PC-3 (cell line): Measurements from ENCODE around the gene ZFP64. TPM values are rescaled to one million over a fixed set of nuclear protein-coding genes. Genes with fewer than 3 reads are reported as not detected.
"Not testable (repeated sequence)": the region's sequence is repeated elsewhere in the genome, so short reads cannot be mapped to it uniquely, and the experiment has no call there.

Source experiments
- ATAC-seq: fragments of 200-7000 bp; cut with Tn5 transposase; 2 replicates; pipeline ENCODE4 v1.9.1; 2020; ENCODE audit warnings: mild to moderate bottlenecking, moderate library complexity
- BruUV-seq: library from RNA; stranded (reverse); fragments of 400-500 nt; replicated peaks from 2 replicates; lab custom pipeline; 2021; lab: Mats Ljungman, UMichigan
- CTCF ChIA-PET: fragments of 300-600 bp; sonication (Branson Sonifier 250); formaldehyde crosslinking; loops from one replicate; lab custom pipeline; 2022; ENCODE audit warnings: antibody characterized with exemption; lab: Charles Lee
- POLR2A ChIA-PET: fragments of 300-600 bp; sonication (Branson Sonifier 250); formaldehyde crosslinking; loops from one replicate; lab custom pipeline; 2022; ENCODE audit warnings: antibody characterized with exemption; ENCODE audit not compliant: unreplicated experiment; lab: Charles Lee
- DNase-seq: peaks from one replicate; pipeline ENCODE4 v3.0.0-alpha.2; 2015
- H2AFZ ChIP-seq: fragments of 300-600 bp; sonication (generic); 2 replicates; pipeline ENCODE4 v1.6.0; 2016; ENCODE audit warnings: antibody characterized with exemption, low read length
- H3F3A ChIP-seq: fragments of 300-600 bp; sonication (generic); one replicate; pipeline ENCODE4 v1.6.0; 2017; ENCODE audit warnings: antibody characterized with exemption, low read length, control low read depth, mild to moderate bottlenecking; ENCODE audit not compliant: unreplicated experiment
- H3K27ac ChIP-seq: fragments of 300-600 bp; sonication (generic); 2 replicates; pipeline ENCODE4 v1.5.1; 2016; ENCODE audit warnings: mild to moderate bottlenecking, low read length
- H3K27me3 ChIP-seq: fragments of 300-600 bp; sonication (generic); 2 replicates; pipeline ENCODE4 v1.6.1; 2016; ENCODE audit warnings: low read length, mixed read lengths
- H3K36me3 ChIP-seq: fragments of 300-600 bp; sonication (generic); 2 replicates; pipeline ENCODE4 v1.6.1; 2016; ENCODE audit warnings: low read depth, mixed run types, low read length, mixed read lengths
- H3K4me1 ChIP-seq: fragments of 300-600 bp; sonication (generic); 2 replicates; pipeline ENCODE4 v1.5.1; 2016; ENCODE audit warnings: low read length; ENCODE audit not compliant: insufficient read depth
- H3K4me2 ChIP-seq: fragments of 300-600 bp; sonication (generic); 2 replicates; pipeline ENCODE4 v1.6.0; 2016; ENCODE audit warnings: low read length
- H3K4me3 ChIP-seq: fragments of 300-600 bp; sonication (generic); 2 replicates; pipeline ENCODE4 v1.5.1; 2016; ENCODE audit warnings: mild to moderate bottlenecking, low read length, mixed read lengths
- H3K79me2 ChIP-seq: fragments of 300-600 bp; sonication (generic); 2 replicates; pipeline ENCODE4 v1.6.1; 2017; ENCODE audit warnings: low read length, mixed read lengths
- H3K9ac ChIP-seq: fragments of 300-600 bp; sonication (generic); 2 replicates; pipeline ENCODE4 v1.6.0; 2016; ENCODE audit warnings: mild to moderate bottlenecking, low read length
- H3K9me2 ChIP-seq: fragments of 300-600 bp; sonication (generic); replicated peaks from 2 replicates; pipeline ENCODE4 v1.6.1; 2016; ENCODE audit warnings: mixed run types, low read length, mixed read lengths
- H3K9me3 ChIP-seq: fragments of 300-600 bp; sonication (generic); 2 replicates; pipeline ENCODE4 v1.6.1; 2016; ENCODE audit warnings: low read length, mixed read lengths
- H4K20me1 ChIP-seq: fragments of 300-600 bp; sonication (generic); 2 replicates; pipeline ENCODE4 v1.6.1; 2016; ENCODE audit warnings: low read length, mixed read lengths
- EZH2 ChIP-seq: fragments of 300-600 bp; sonication (generic); IDR thresholded peaks from one replicate; pipeline ENCODE4 v1.6.1; 2017; ENCODE audit warnings: antibody characterized with exemption, mild to moderate bottlenecking, low read length; ENCODE audit not compliant: unreplicated experiment
- EZH2phosphoT487 ChIP-seq: fragments of 300-600 bp; sonication (generic); IDR thresholded peaks from 2 replicates; pipeline ENCODE4 v1.6.1; 2018; ENCODE audit warnings: mild to moderate bottlenecking, antibody characterized with exemption, low read length, borderline replicate concordance
- intact Hi-C: fragments of 100-400 bp; cut with micrococcal nuclease; formaldehyde crosslinking; loops from 2 replicates; pipeline ENCODE4 v1.9.0; 2023
- total RNA-seq: library from RNA; depleted of rRNA; stranded (reverse); fragments of >200 nt; gene quantifications from 2 replicates; pipeline ENCODE4 v1.2.3, GENCODE V29; 2014
- TF ChIP-seq, protein P1 (sequence below): fragments of 300-600 bp; sonication (generic); conservative IDR thresholded peaks from 2 replicates; pipeline ENCODE4 v1.5.1; 2017; ENCODE audit warnings: antibody characterized with exemption, low read depth, mild to moderate bottlenecking, low read length

The ZFP64 gene
- total RNA-seq, 1 experiment from 2014 or later: 16.6 TPM

DNA sequence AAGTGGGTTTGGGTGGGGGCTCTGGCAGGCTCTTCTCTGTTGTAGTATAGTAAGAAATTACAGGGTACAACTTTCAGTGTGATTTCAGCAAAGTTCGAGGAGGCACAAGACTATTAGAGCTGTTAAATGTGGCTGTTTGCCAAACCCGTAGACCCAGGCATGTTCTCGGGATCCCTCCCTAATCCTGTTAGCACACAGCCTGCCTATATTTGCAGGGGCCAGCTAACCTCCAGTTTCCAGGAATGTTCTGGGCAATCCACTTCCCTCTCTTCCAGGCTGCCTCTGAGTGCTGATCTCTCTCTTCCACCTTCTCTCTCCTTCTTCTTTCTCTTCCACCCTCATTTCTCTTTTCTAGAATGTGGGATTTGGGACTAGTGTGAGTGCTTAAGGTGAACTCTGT lies 34.8 kb upstream of the ZFP64 start:
- no peak overlapping the region for H3K4me3 ChIP-seq
- no peaks in the 10 kb centered on the region for H4K20me1 ChIP-seq
- no peak for DNase-seq
- POLR2A ChIA-PET: no interaction called here
- no peaks in the 10 kb centered on the region for H3K4me1 ChIP-seq
- no peak overlapping the region for H3K4me2 ChIP-seq
- H3K9me2 ChIP-seq: no peaks in the 10 kb centered on the region
- no TSS peak for BruUV-seq
- H3K9ac ChIP-seq: no peak overlapping the region
- no peaks in the 10 kb centered on the region for H3F3A ChIP-seq
- no peaks in the 10 kb centered on the region for H3K36me3 ChIP-seq
- no peak for TF ChIP-seq EZH2
- TF ChIP-seq EZH2phosphoT487: no peak
- TF ChIP-seq, protein P1, sequence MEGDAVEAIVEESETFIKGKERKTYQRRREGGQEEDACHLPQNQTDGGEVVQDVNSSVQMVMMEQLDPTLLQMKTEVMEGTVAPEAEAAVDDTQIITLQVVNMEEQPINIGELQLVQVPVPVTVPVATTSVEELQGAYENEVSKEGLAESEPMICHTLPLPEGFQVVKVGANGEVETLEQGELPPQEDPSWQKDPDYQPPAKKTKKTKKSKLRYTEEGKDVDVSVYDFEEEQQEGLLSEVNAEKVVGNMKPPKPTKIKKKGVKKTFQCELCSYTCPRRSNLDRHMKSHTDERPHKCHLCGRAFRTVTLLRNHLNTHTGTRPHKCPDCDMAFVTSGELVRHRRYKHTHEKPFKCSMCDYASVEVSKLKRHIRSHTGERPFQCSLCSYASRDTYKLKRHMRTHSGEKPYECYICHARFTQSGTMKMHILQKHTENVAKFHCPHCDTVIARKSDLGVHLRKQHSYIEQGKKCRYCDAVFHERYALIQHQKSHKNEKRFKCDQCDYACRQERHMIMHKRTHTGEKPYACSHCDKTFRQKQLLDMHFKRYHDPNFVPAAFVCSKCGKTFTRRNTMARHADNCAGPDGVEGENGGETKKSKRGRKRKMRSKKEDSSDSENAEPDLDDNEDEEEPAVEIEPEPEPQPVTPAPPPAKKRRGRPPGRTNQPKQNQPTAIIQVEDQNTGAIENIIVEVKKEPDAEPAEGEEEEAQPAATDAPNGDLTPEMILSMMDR: no peak
- H3K9me3 ChIP-seq: no peaks in the 10 kb centered on the region
- peaks cover 54% of the 10 kb centered on the region for H3K27me3 ChIP-seq
- ATAC-seq: no peak
- H3K27ac ChIP-seq: no peak overlapping the region
- H2AFZ ChIP-seq: no peak overlapping the region
- CTCF ChIA-PET: no interaction called here
- H3K79me2 ChIP-seq: no peaks in the 10 kb centered on the region
- intact Hi-C loops: no loop called here

DNA sequence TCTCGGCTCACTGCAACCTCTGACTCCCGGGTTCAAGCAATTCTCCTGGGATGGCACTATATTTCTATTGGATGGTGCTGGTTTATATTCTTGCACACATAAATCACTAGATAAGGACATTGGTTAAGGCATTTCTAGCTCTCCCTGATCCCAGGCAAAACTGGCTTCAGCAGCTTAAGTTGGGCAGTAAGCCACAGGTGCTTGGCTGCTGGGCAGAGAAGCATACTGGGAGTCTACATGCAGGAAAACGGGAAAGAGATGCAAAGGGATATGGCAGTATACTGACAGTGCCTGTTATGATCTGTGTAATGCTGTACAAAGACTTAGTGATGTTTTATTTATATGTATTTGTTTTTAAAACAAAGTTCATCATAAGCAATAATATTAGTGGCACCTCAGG lies 33.3 kb upstream of the ZFP64 start:
- ATAC-seq: no peak
- Histone ChIP-seq H3K4me2 (no peak overlapping the region), H3F3A (no peaks in the 10 kb centered on the region), H4K20me1 (no peaks in the 10 kb centered on the region), H3K79me2 (no peaks in the 10 kb centered on the region), H3K4me1 (no peaks in the 10 kb centered on the region), H3K4me3 (no peak overlapping the region), H3K9me3 (0 out of 2 replicates have a peak, but pooled peaks cover 9% of the 10 kb centered on the region), H2AFZ (no peak overlapping the region), H3K36me3 (no peaks in the 10 kb centered on the region), H3K27me3 (peaks cover 54% of the 10 kb centered on the region), H3K9ac (no peak overlapping the region), H3K9me2 (no peaks in the 10 kb centered on the region), H3K27ac (no peak overlapping the region)
- intact Hi-C loops: no loop called here
- TF ChIP-seq, protein P1: no peak
- no peak for TF ChIP-seq EZH2phosphoT487
- no peak for TF ChIP-seq EZH2
- ChIA-PET POLR2A (no interaction called here), CTCF (no interaction called here)
- DNase-seq: no peak
- BruUV-seq: no TSS peak

DNA sequence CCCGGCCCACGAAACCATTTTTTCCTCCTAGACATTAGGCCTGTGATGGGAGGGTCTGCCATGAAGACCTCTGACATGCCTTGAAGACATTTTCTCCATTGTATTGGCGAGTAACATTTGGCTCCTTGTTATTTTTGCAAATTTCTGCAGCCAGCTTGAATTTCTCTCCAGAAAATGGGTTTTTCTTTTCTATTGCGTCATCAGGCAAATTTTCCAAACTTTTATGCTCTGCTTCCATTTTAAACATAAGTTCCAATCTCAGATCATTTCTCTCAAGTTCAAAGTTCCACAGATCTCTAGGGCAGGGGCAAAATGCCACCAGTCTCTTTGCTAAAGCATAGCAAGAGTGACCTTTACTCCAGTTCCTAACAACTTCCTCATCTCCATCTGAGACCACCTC lies 29.8 kb upstream of the ZFP64 start:
- H3K4me1 ChIP-seq, BruUV-seq, ATAC-seq, H3K79me2 ChIP-seq, POLR2A ChIA-PET, H3K36me3 ChIP-seq, H3K9me2 ChIP-seq, H3K4me3 ChIP-seq, H3F3A ChIP-seq, H3K9me3 ChIP-seq, DNase-seq, H2AFZ ChIP-seq, H3K27ac ChIP-seq, CTCF ChIA-PET, H3K4me2 ChIP-seq, H3K9ac ChIP-seq, intact Hi-C loops, H4K20me1 ChIP-seq: not testable (repeated sequence)
- H3K27me3 ChIP-seq: peaks cover 35% of the 10 kb centered on the region

DNA sequence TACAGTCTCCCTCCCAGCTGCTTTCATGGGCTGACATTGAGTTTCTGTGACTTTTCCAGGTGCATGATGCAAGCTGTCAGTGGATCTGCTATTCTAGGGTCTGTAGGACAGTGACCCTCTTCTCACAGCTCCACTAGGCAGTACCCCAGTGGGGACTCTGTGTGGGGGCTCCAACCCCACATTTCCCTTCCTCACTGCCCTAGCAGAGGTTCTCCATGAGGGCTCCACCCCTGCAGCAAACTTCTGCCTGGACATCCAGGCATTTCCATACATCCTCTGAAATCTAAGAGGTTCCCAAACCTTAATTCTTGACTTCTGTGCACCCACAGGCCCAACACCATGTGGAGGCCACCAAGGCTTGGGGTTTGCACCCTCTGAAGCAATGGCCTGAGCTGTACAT lies 29.3 kb upstream of the ZFP64 start:
- H3K36me3 ChIP-seq, H3K4me2 ChIP-seq, H3F3A ChIP-seq, H3K4me3 ChIP-seq, H3K4me1 ChIP-seq, CTCF ChIA-PET, ATAC-seq, POLR2A ChIA-PET, BruUV-seq, H4K20me1 ChIP-seq, H3K9me3 ChIP-seq, DNase-seq, H2AFZ ChIP-seq, H3K9me2 ChIP-seq, intact Hi-C loops, H3K27ac ChIP-seq, H3K79me2 ChIP-seq, H3K9ac ChIP-seq: not testable (repeated sequence)
- H3K27me3 ChIP-seq: peaks cover 31% of the 10 kb centered on the region
